ENCODE data around the gene PCCA.

Gene PCCA

GRCh38 chr13:100395698-100396373 lies 306.9 kb downstream of the PCCA start:
- Histone ChIP-seq H3K4me3 (ENCODE audit: low read depth in 1 of 2, low read length in 2 of 2) (no peak overlapping the region), H2AFZ (ENCODE audit: low read depth, low read length) (no peak overlapping the region), H3K4me2 (ENCODE audit: insufficient read depth, low read length) (no peak overlapping the region), H3K9me3 (ENCODE audit: insufficient read depth, low read length, severe bottlenecking) (no peaks in the 10 kb centered on the region), H4K20me1 (ENCODE audit: insufficient read depth, low read length) (no peaks in the 10 kb centered on the region), H3K36me3 (ENCODE audit: insufficient read depth, low read length) (no peaks in the 10 kb centered on the region), H3K79me2 (ENCODE audit: insufficient read depth, low read length) (no peaks in the 10 kb centered on the region), H3K9ac (ENCODE audit: low read depth, low read length) (no peak overlapping the region), H3K27me3 (ENCODE audit: insufficient read depth, low read length, poor library complexity) (no peaks in the 10 kb centered on the region), H3K27ac (ENCODE audit: low read length) (no peak overlapping the region), H3K4me1 (ENCODE audit: insufficient read depth, low read length) (no peaks in the 10 kb centered on the region)
- no peak for DNase-seq
- no peak for ATAC-seq (ENCODE audit: insufficient read depth, low read depth)
- no peak for TF ChIP-seq EZH2 (IDR thresholded peaks at IDR 0.05; ENCODE audit: borderline replicate concordance, low read depth, low read length, severe bottlenecking)
- TF ChIP-seq, protein P1, sequence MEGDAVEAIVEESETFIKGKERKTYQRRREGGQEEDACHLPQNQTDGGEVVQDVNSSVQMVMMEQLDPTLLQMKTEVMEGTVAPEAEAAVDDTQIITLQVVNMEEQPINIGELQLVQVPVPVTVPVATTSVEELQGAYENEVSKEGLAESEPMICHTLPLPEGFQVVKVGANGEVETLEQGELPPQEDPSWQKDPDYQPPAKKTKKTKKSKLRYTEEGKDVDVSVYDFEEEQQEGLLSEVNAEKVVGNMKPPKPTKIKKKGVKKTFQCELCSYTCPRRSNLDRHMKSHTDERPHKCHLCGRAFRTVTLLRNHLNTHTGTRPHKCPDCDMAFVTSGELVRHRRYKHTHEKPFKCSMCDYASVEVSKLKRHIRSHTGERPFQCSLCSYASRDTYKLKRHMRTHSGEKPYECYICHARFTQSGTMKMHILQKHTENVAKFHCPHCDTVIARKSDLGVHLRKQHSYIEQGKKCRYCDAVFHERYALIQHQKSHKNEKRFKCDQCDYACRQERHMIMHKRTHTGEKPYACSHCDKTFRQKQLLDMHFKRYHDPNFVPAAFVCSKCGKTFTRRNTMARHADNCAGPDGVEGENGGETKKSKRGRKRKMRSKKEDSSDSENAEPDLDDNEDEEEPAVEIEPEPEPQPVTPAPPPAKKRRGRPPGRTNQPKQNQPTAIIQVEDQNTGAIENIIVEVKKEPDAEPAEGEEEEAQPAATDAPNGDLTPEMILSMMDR (IDR thresholded peaks at IDR 0.05; ENCODE audit: borderline replicate concordance, extremely low read depth, low read length, poor library complexity, severe bottlenecking) = no peak

- ATAC-seq (ENCODE audit: insufficient read depth, low read depth) (no peak), DNase-seq (no peak)
- H3K4me2 ChIP-seq (ENCODE audit: insufficient read depth, low read length) = no peak overlapping the region
- no peaks in the 10 kb centered on the region for H3K9me3 ChIP-seq (ENCODE audit: insufficient read depth, low read length, severe bottlenecking)
- H3K79me2 ChIP-seq (ENCODE audit: insufficient read depth, low read length) = no peaks in the 10 kb centered on the region
- no peak overlapping the region for H3K4me3 ChIP-seq (ENCODE audit: low read depth in 1 of 2, low read length in 2 of 2)
- TF ChIP-seq EZH2 (IDR thresholded peaks at IDR 0.05; ENCODE audit: borderline replicate concordance, low read depth, low read length, severe bottlenecking) = no peak
- TF ChIP-seq, protein P1 (IDR thresholded peaks at IDR 0.05; ENCODE audit: borderline replicate concordance, extremely low read depth, low read length, poor library complexity, severe bottlenecking) = no peak
- no peak overlapping the region for H2AFZ ChIP-seq (ENCODE audit: low read depth, low read length)
- no peaks in the 10 kb centered on the region for H4K20me1 ChIP-seq (ENCODE audit: insufficient read depth, low read length)
- H3K36me3 ChIP-seq (ENCODE audit: insufficient read depth, low read length) = no peaks in the 10 kb centered on the region
- no peaks in the 10 kb centered on the region for H3K27me3 ChIP-seq (ENCODE audit: insufficient read depth, low read length, poor library complexity)
- H3K9ac ChIP-seq (ENCODE audit: low read depth, low read length) = no peak overlapping the region
- no peak overlapping the region for H3K27ac ChIP-seq (ENCODE audit: low read length)
- H3K4me1 ChIP-seq (ENCODE audit: insufficient read depth, low read length) = no peaks in the 10 kb centered on the region
These were observed 307.9 kb downstream of the PCCA start for GRCh38 chr13:100396776-100397175.

DNA sequence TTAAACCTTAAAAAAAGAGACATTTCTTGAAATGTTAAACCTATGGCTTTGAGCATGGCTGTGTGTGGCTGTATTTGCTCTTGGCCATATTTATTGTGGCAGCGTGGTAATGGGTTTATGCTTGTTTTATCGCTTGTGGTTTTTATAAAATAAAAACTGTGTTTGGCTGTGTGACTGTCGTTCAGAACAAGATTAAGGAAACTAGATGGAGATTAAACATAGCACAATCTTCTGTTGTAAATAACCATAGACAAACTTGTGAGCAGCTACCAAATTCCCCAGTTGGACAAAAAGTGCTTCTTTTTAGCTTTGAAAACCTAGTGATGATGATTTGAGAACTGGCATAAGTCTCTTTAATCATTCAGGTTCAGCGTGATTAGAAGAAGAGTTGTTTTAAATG lies 308.7 kb downstream of the PCCA start:
- Histone ChIP-seq H3K4me2 (ENCODE audit: insufficient read depth, low read length) (no peak overlapping the region), H3K27ac (ENCODE audit: low read length) (no peak overlapping the region), H3K9ac (ENCODE audit: low read depth, low read length) (no peak overlapping the region), H3K4me1 (ENCODE audit: insufficient read depth, low read length) (no peaks in the 10 kb centered on the region), H3K79me2 (ENCODE audit: insufficient read depth, low read length) (no peaks in the 10 kb centered on the region), H3K27me3 (ENCODE audit: insufficient read depth, low read length, poor library complexity) (no peaks in the 10 kb centered on the region), H3K9me3 (ENCODE audit: insufficient read depth, low read length, severe bottlenecking) (no peaks in the 10 kb centered on the region), H4K20me1 (ENCODE audit: insufficient read depth, low read length) (no peaks in the 10 kb centered on the region), H3K36me3 (ENCODE audit: insufficient read depth, low read length) (no peaks in the 10 kb centered on the region), H2AFZ (ENCODE audit: low read depth, low read length) (no peak overlapping the region), H3K4me3 (ENCODE audit: low read depth in 1 of 2, low read length in 2 of 2) (no peak overlapping the region)
- no peak for DNase-seq
- ATAC-seq (ENCODE audit: insufficient read depth, low read depth) = no peak
- TF ChIP-seq, protein P1 (IDR thresholded peaks at IDR 0.05; ENCODE audit: borderline replicate concordance, extremely low read depth, low read length, poor library complexity, severe bottlenecking) = no peak
- TF ChIP-seq EZH2 (IDR thresholded peaks at IDR 0.05; ENCODE audit: borderline replicate concordance, low read depth, low read length, severe bottlenecking) = no peak

Measured in DND-41 (cell line).